ENCODE data around the gene TCTA. TPM values are rescaled to one million over a fixed set of nuclear protein-coding genes. Genes with fewer than 3 reads are reported as not detected.

Gene TCTA
- total and polyA plus RNA-seq, 2 donors (not counting 3 experiments of a cell fraction or from before 2014, with no cell fraction given) = 21.9 to 32.3 TPM

GRCh38 chr3:49456466-49456865 is 44.2 kb downstream of the TCTA start:
- DNase-seq (ENCODE audit: low read depth, low spot score) (no peak), FAIRE-seq (no peak)
- Histone ChIP-seq H3K79me2 (ENCODE audit: control insufficient read depth, insufficient read depth, low read length) (no peaks in the 10 kb centered on the region), H2AFZ (ENCODE audit: low read depth, low read length) (no peak overlapping the region), H3K4me3 (replicated peaks in 1 of 3; ENCODE audit: insufficient read depth in 1 of 3, low read depth in 1 of 3, low read length in 3 of 3) (no peak overlapping the region), H3K27ac (ENCODE audit: insufficient read depth, low read depth, low read length) (no peak overlapping the region), H3K9me3 (replicated peaks; ENCODE audit: control insufficient read depth, insufficient read depth, low read length) (no peaks in the 10 kb centered on the region), H3K4me1 (ENCODE audit: control insufficient read depth, extremely low read depth, insufficient read depth, low read length) (no peaks in the 10 kb centered on the region), H3K4me2 (ENCODE audit: insufficient read depth, low read length) (no peak overlapping the region), H3K9ac (replicated peaks; ENCODE audit: extremely low read depth, insufficient read depth, low read length) (no peak overlapping the region), H4K20me1 (replicated peaks; ENCODE audit: control insufficient read depth, extremely low read depth, insufficient read depth, low read length) (no peaks in the 10 kb centered on the region), H3K9me1 (replicated peaks; ENCODE audit: control insufficient read depth, extremely low read depth, insufficient read depth, low read length) (no peaks in the 10 kb centered on the region), H3K36me3 (ENCODE audit: control insufficient read depth in 2 of 2, extremely low read depth in 1 of 2, insufficient read depth in 2 of 2, low read length in 2 of 2) (no peaks in the 10 kb centered on the region), H3K27me3 (ENCODE audit: control insufficient read depth in 2 of 2, insufficient read depth in 2 of 2, low read length in 2 of 2) (no peaks in the 10 kb centered on the region)
- BruUV-seq (replicated peaks) = no TSS peak
- dilution Hi-C loops (cut with MboI; ENCODE audit: extremely low pct_ligation_motif_present, low sequenced_read_pairs) (no loop called here), intact Hi-C loops (cut with micrococcal nuclease) (no loop called here)
- no peak for TF ChIP-seq EZH2 (IDR thresholded peaks at IDR 0.05; ENCODE audit: borderline replicate concordance, low read depth, low read length, severe bottlenecking)
- no peak for TF ChIP-seq JUN (IDR thresholded peaks at IDR 0.05; ENCODE audit: borderline replicate concordance, insufficient read depth, insufficient read length, low read depth)
- ChIA-PET CTCF (interaction anchor here (1.1 to 1.7 kb wide), 3 partner anchors 7 to 285 kb away, joined by 3 to 8 read pairs (median 3); partner anchors contain the start of genes DAG1 and KLHDC8B), POLR2A (interaction anchor here (0.5 kb wide), 1 partner anchor 36 kb away, joined by 5 read pairs; no protein-coding TSS in a partner anchor)

DNA sequence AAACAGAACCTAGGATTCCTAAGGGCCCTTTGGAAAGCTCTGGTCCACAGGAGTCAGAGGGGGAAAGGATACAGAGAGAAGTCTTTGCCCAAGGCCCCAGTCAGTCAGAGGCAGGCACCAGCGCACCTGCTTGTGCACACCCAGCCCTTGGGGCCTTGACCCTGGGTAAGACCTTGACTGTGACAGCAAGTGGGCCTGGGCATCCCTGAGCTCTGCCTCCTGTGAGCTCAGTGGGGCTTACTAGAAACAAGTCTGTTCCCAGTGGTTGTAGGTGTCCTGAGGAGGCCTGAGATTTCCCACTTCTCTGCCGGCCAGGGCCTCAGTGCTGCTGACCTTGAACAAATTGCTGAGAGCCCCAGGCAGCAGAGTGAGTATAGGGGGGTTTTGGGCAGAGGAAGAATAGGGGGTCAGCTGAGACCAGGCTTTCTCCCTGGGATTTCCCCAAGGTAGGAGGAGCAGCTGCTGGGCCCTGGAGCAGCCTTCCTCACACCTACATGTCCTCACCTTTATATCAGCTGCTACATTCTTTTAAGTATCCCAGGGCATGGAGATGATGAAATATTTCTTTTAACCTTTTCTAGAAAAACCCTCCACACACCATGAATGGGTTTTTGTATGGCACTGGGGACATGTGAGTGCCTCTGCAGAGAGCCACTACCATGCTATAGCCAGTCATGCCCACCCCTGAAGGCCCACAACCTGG is 48.1 kb downstream of the TCTA start:
- Histone ChIP-seq H3K27me3 (ENCODE audit: control insufficient read depth in 2 of 2, insufficient read depth in 2 of 2, low read length in 2 of 2) (no peaks in the 10 kb centered on the region), H3K36me3 (ENCODE audit: control insufficient read depth in 2 of 2, extremely low read depth in 1 of 2, insufficient read depth in 2 of 2, low read length in 2 of 2) (no peaks in the 10 kb centered on the region), H3K4me3 (replicated peaks in 1 of 3; ENCODE audit: insufficient read depth in 1 of 3, low read depth in 1 of 3, low read length in 3 of 3) (no peak overlapping the region), H3K9me3 (replicated peaks; ENCODE audit: control insufficient read depth, insufficient read depth, low read length) (no peaks in the 10 kb centered on the region), H3K9ac (replicated peaks; ENCODE audit: extremely low read depth, insufficient read depth, low read length) (no peak overlapping the region), H3K4me2 (ENCODE audit: insufficient read depth, low read length) (no peak overlapping the region), H4K20me1 (replicated peaks; ENCODE audit: control insufficient read depth, extremely low read depth, insufficient read depth, low read length) (no peaks in the 10 kb centered on the region), H3K9me1 (replicated peaks; ENCODE audit: control insufficient read depth, extremely low read depth, insufficient read depth, low read length) (no peaks in the 10 kb centered on the region), H3K4me1 (ENCODE audit: control insufficient read depth, extremely low read depth, insufficient read depth, low read length) (no peaks in the 10 kb centered on the region), H3K27ac (ENCODE audit: insufficient read depth, low read depth, low read length) (no peak overlapping the region), H2AFZ (ENCODE audit: low read depth, low read length) (no peak overlapping the region), H3K79me2 (ENCODE audit: control insufficient read depth, insufficient read depth, low read length) (no peaks in the 10 kb centered on the region)
- intact Hi-C loops (cut with micrococcal nuclease) = no loop called here
- DNase-seq (ENCODE audit: low read depth, low spot score) = no peak
- dilution Hi-C loops (cut with MboI; ENCODE audit: extremely low pct_ligation_motif_present, low sequenced_read_pairs) = no loop called here
- TF ChIP-seq MAX (IDR thresholded peaks at IDR 0.05; ENCODE audit: insufficient read depth, insufficient read length) (no peak), MYC (IDR thresholded peaks at IDR 0.05; ENCODE audit: low read depth, low read length) (no peak), JUN (IDR thresholded peaks at IDR 0.05; ENCODE audit: borderline replicate concordance, insufficient read depth, insufficient read length, low read depth) (no peak), EZH2 (IDR thresholded peaks at IDR 0.05; ENCODE audit: borderline replicate concordance, low read depth, low read length, severe bottlenecking) (no peak), POLR2AphosphoS5 (IDR thresholded peaks at IDR 0.05; ENCODE audit: insufficient read depth, low read depth, low read length) (no peak), POLR2A (IDR thresholded peaks at IDR 0.05; ENCODE audit: low read depth, low read length) (no peak), FOS (IDR thresholded peaks at IDR 0.05; ENCODE audit: borderline replicate concordance, insufficient read depth, low read length) (no peak), GATA2 (IDR thresholded peaks at IDR 0.05; ENCODE audit: insufficient read depth, insufficient read length, low read depth, low read length) (no peak), CTCF (IDR thresholded peaks at IDR 0.05; ENCODE audit: extremely low read depth in 1 of 2, insufficient read depth in 1 of 2, low read depth in 1 of 2, low read length in 2 of 2) (no peak)
- BruUV-seq (replicated peaks) = no TSS peak
- CTCF ChIA-PET = interaction anchor here (2.9 kb wide), 1 partner anchor 11 kb away, joined by 24 read pairs; no protein-coding TSS in a partner anchor
- POLR2A ChIA-PET = no interaction called here
- no peak for FAIRE-seq

Measured in endothelial cell of umbilical vein (primary cell).